ENCODE measurements around the gene CARTPT. TPM values are rescaled to one million over a fixed set of nuclear protein-coding genes. Genes with fewer than 3 reads are reported as not detected.

The CARTPT gene
- total and polyA plus RNA-seq, 4 experiments from 2014 or later = not detected

DNA sequence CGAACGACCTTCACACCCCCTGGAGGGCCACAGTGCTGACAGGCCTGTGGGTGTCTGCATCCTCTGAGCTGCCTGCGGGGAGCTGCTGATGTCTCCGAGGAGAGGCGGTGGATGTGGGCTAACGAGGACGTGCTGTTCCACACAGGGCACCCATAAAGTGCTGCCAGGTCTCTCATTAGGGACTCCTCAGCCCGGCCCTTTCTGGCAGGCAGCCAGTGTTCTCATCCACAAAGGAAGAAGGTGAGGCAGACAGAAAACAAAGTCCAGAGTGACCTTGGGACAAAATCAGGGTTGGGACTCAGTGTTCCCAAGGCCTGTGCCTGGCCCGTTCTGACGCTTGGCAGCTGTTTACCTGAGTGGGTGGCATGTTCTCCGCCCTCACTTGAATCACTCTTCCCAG lies 29.3 kb downstream of the CARTPT start:
- no peak for DNase-seq
- intact Hi-C loops (cut with micrococcal nuclease) = no loop called here
- no peaks in the 10 kb centered on the region for H3K36me3 Mint-ChIP-seq
- peaks cover 0 to 2% (median 0%) of the 10 kb centered on the region in 8 donors for H3K9me3 Mint-ChIP-seq
- no peak overlapping the region for H3K27ac Mint-ChIP-seq
- H3K4me1 Mint-ChIP-seq = no peaks in the 10 kb centered on the region
- CTCF ChIA-PET (ENCODE audit: partially characterized antibody) = no interaction called here
- no peaks in the 10 kb centered on the region for H3K36me3 ChIP-seq (ENCODE audit: insufficient read depth, low read length)
- POLR2A ChIA-PET (ENCODE audit: partially characterized antibody) = no interaction called here
- H3K9me3 ChIP-seq (ENCODE audit: control insufficient read depth in 1 of 2, low read length in 2 of 2) = no peaks in the 10 kb centered on the region
- H3K27me3 Mint-ChIP-seq = peaks cover 5 to 15% of the 10 kb centered on the region in 2 donors
- no peak overlapping the region for H3K27ac ChIP-seq (ENCODE audit: low read depth, low read length)
- H3K4me3 ChIP-seq (ENCODE audit: low read length in 2 of 2) = no peak overlapping the region
- no peak overlapping the region for H3K4me3 Mint-ChIP-seq
- H3K4me1 ChIP-seq (ENCODE audit: insufficient read depth, low read length) = no peaks in the 10 kb centered on the region
- no peaks in the 10 kb centered on the region for H3K27me3 ChIP-seq (ENCODE audit: insufficient read depth, low read length)

DNA sequence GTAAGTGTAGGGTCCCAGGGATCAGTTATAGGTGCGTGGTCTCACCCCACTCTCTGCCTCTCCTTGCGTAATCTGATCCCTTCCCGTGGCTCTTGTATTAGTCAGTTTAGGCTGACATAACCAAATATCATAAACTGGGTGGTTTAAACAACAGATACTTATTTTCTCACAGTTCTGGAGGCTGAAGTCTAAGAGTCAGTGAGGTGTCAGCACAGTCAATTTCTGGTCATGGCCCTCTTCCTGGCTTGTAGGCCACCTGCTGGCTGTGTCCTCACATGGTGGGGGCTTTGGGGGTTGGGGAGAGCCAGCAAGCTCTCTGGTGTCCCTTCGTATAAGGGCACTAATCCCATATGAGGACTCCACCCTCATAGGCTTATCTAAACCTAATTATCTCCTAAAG lies 32.3 kb downstream of the CARTPT start:
- no peak for DNase-seq
- Mint-ChIP-seq H3K27me3 (peaks cover 5% of the 10 kb centered on the region in 2 donors), H3K9me3 (peaks cover 0 to 2% (median 0%) of the 10 kb centered on the region in 8 donors), H3K4me1 (no peaks in the 10 kb centered on the region), H3K36me3 (no peaks in the 10 kb centered on the region), H3K4me3 (no peak overlapping the region), H3K27ac (peak overlapping the region in 1 of 7 donors; percentile 11)
- H3K4me1 ChIP-seq (ENCODE audit: insufficient read depth, low read length) = no peaks in the 10 kb centered on the region
- H3K27ac ChIP-seq (ENCODE audit: low read depth, low read length) = no peak overlapping the region
- no peak overlapping the region for H3K4me3 ChIP-seq (ENCODE audit: low read length in 2 of 2)
- intact Hi-C loops (cut with micrococcal nuclease) = no loop called here
- CTCF ChIA-PET (ENCODE audit: partially characterized antibody) = no interaction called here
- H3K9me3 ChIP-seq (ENCODE audit: control insufficient read depth in 1 of 2, low read length in 2 of 2) = no peaks in the 10 kb centered on the region
- POLR2A ChIA-PET (ENCODE audit: partially characterized antibody) = no interaction called here
- no peaks in the 10 kb centered on the region for H3K36me3 ChIP-seq (ENCODE audit: insufficient read depth, low read length)
- H3K27me3 ChIP-seq (ENCODE audit: insufficient read depth, low read length) = no peaks in the 10 kb centered on the region

DNA sequence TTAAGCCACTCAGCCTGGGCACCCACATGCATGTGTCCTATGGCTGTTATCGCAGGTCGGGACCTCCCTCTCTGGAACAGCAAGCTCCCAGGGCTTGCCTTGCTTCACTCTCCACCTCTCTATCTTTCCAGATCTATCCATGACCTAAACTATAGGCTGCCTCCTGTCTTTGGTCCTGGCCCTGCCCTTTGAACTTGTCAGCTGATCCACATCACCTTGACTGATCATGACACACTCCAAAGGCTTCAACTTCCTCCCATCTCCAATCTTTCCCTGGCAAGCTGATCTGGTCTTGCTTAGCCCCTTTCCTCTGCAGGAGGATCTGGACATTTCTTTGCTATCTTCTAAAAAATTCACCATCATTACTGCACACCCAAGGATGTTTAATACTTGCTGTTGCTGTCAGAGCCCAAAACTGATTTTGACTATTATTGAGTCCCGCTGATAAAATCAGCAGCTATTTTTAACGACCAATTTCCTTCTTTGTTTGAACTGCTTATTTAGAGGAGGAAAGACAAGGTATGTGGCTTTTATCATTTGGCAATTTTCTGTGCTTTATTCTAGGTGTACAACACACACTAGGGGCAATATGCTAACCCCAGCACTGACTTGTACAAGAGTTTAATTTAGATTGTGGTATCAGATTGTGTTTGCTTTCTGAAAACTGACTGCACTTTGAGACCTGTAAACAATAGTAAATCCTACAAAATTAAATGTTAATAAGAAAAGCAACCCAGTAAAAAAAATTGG lies 33.5 kb downstream of the CARTPT start:
- Histone ChIP-seq H3K4me3 (ENCODE audit: low read length in 2 of 2) (no peak overlapping the region), H3K4me1 (ENCODE audit: insufficient read depth, low read length) (no peaks in the 10 kb centered on the region), H3K36me3 (ENCODE audit: insufficient read depth, low read length) (no peaks in the 10 kb centered on the region), H3K27ac (ENCODE audit: low read depth, low read length) (no peak overlapping the region), H3K27me3 (ENCODE audit: insufficient read depth, low read length) (no peaks in the 10 kb centered on the region), H3K9me3 (ENCODE audit: control insufficient read depth in 1 of 2, low read length in 2 of 2) (no peaks in the 10 kb centered on the region)
- Mint-ChIP-seq H3K27me3 (peaks cover 1 to 2% of the 10 kb centered on the region in 2 donors), H3K4me3 (no peak overlapping the region), H3K27ac (no peak overlapping the region), H3K9me3 (no peaks in the 10 kb centered on the region), H3K36me3 (no peaks in the 10 kb centered on the region), H3K4me1 (peaks cover 0 to 5% (median 3%) of the 10 kb centered on the region in 4 donors)
- POLR2A ChIA-PET (ENCODE audit: partially characterized antibody) = no interaction called here
- intact Hi-C loops (cut with micrococcal nuclease) = no loop called here
- no peak for DNase-seq
- CTCF ChIA-PET (ENCODE audit: partially characterized antibody) = no interaction called here

DNA sequence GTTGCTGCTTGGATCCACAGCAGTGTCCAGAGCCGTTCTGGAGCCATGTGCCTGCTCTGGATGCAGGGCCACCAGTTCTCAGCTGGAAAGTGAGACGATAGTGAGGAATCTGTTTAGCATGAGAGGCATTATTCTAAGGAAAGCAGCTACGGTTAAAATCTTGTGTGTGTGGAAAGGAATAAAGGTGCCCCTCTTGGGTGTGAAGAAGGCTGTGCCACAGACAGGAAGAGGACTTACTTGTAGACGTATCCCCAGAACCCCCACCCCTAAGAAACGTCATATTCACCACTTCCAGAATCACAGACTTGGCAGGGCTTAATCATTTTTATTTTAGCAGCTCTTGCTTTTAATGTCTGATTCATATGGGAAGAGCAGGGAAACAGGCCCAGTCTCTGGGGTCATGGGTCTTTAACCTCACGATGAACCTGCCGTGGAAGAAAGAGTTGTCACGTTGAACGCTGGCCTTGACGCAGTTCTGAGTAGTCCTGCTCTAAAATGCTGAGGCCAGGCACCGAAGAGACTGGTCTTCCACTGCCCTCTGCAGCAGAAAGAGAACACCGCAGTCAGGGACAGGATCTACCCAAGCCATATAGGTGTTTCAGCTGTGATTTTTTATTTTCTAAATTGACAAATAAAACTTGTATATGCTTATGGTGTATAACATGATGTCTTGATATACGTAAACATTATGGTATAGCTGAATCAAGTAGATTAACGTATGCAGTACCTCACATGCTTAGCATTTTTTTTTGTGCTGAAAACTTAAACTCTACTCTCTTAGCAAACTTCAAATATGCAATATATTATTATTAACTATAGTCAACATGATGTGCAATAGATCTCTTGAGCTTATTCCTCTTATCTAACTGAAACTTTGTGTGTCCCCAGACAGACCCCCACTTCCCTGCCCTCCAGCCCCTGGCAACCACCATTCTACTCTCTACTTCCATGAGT lies 38.8 kb downstream of the CARTPT start:
- CTCF ChIA-PET (ENCODE audit: partially characterized antibody) = interaction anchor here (0.9 to 2.6 kb wide), 9 partner anchors 12 to 284 kb away, joined by 3 to 13 read pairs (median 3); no protein-coding TSS in a partner anchor

DNA sequence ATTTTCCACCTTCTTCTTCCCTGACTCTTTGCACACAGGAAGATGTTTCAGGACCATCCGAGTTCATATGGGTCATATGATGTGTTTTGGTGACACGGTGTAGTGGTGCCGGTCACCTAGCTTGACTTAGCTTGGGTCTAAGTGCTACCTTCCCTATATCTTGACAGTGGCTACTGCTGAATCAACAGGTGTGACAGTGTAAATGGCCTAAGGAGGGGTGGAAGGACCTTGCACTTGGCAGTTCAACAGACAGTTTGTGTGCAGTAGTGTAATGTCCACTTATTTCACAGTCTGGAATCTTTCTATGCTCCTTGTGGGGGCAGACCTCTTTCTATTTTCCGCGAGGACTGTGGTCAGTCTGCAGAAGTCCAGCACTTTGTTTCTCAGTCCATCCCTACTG lies 43.8 kb downstream of the CARTPT start:
- Histone ChIP-seq H3K27ac (ENCODE audit: low read depth, low read length) (no peak overlapping the region), H3K36me3 (ENCODE audit: insufficient read depth, low read length) (no peaks in the 10 kb centered on the region), H3K4me1 (ENCODE audit: insufficient read depth, low read length) (no peaks in the 10 kb centered on the region), H3K9me3 (ENCODE audit: control insufficient read depth in 1 of 2, low read length in 2 of 2) (no peaks in the 10 kb centered on the region), H3K27me3 (ENCODE audit: insufficient read depth, low read length) (no peaks in the 10 kb centered on the region), H3K4me3 (ENCODE audit: low read length in 2 of 2) (no peak overlapping the region)
- Mint-ChIP-seq H3K27me3 (peaks cover 0 to 7% of the 10 kb centered on the region in 2 donors), H3K4me3 (no peak overlapping the region), H3K27ac (no peak overlapping the region), H3K36me3 (no peaks in the 10 kb centered on the region), H3K4me1 (peaks cover 0 to 1% (median 1%) of the 10 kb centered on the region in 4 donors), H3K9me3 (no peaks in the 10 kb centered on the region)
- POLR2A ChIA-PET (ENCODE audit: partially characterized antibody) = no interaction called here
- no peak for DNase-seq
- intact Hi-C loops (cut with micrococcal nuclease) = no loop called here
- CTCF ChIA-PET (ENCODE audit: partially characterized antibody) = no interaction called here

More for the DNA sequence above, 38.8 kb downstream of the CARTPT start:
- H3K9me3 Mint-ChIP-seq = no peaks in the 10 kb centered on the region
- no peaks in the 10 kb centered on the region for H3K9me3 ChIP-seq (ENCODE audit: control insufficient read depth in 1 of 2, low read length in 2 of 2)
- no peak overlapping the region for H3K27ac ChIP-seq (ENCODE audit: low read depth, low read length)
- H3K36me3 Mint-ChIP-seq = no peaks in the 10 kb centered on the region
- peaks cover 1 to 7% of the 10 kb centered on the region in 2 donors for H3K27me3 Mint-ChIP-seq
- H3K4me1 Mint-ChIP-seq = peaks cover 0 to 9% (median 6%) of the 10 kb centered on the region in 4 donors
- H3K4me1 ChIP-seq (ENCODE audit: insufficient read depth, low read length) = no peaks in the 10 kb centered on the region
- peak overlapping the region in 6 of 8 donors; percentile 21 to 68 (median 40) for H3K4me3 Mint-ChIP-seq
- peak in 4 of 5 donors; percentile 19 to 35 (median 28) for DNase-seq
- no peaks in the 10 kb centered on the region for H3K27me3 ChIP-seq (ENCODE audit: insufficient read depth, low read length)
- POLR2A ChIA-PET (ENCODE audit: partially characterized antibody) = interaction anchor here (0.5 kb wide), 1 partner anchor 236 kb away, joined by 3 read pairs; no protein-coding TSS in a partner anchor
- intact Hi-C loops (cut with micrococcal nuclease) = no loop called here
- H3K27ac Mint-ChIP-seq = peak overlapping the region in 4 of 7 donors; percentile 9 to 37 (median 32)
- no peaks in the 10 kb centered on the region for H3K36me3 ChIP-seq (ENCODE audit: insufficient read depth, low read length)
- H3K4me3 ChIP-seq (ENCODE audit: low read length in 2 of 2) = no peak overlapping the region

DNA sequence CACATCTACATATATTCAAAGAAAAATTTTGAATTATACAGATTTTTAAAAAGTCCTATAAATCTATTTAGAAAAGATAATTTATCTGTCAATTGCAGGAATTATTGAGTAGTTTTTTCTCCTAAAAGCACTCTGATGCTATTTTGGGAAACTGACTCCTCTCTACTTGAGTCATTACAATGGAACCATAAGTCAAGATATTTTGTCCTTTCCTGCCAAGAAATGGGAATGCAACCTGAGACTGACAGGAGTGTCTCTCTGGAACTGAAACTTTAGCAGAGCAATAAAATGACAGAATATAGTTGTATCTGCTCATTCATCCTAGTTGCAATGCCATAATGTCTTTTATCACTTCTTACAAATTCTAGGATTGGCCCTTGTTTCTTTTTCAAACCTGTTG lies 48.6 kb downstream of the CARTPT start:
- DNase-seq = no peak
- Histone ChIP-seq H3K36me3 (ENCODE audit: insufficient read depth, low read length) (no peaks in the 10 kb centered on the region), H3K4me1 (ENCODE audit: insufficient read depth, low read length) (no peaks in the 10 kb centered on the region), H3K9me3 (ENCODE audit: control insufficient read depth in 1 of 2, low read length in 2 of 2) (no peaks in the 10 kb centered on the region), H3K27ac (ENCODE audit: low read depth, low read length) (no peak overlapping the region), H3K27me3 (ENCODE audit: insufficient read depth, low read length) (no peaks in the 10 kb centered on the region), H3K4me3 (ENCODE audit: low read length in 2 of 2) (no peak overlapping the region)
- ChIA-PET POLR2A (ENCODE audit: partially characterized antibody) (no interaction called here), CTCF (ENCODE audit: partially characterized antibody) (no interaction called here)
- intact Hi-C loops (cut with micrococcal nuclease) = no loop called here
- no peak overlapping the region for H3K4me3 Mint-ChIP-seq
- no peak overlapping the region for H3K27ac Mint-ChIP-seq
- peaks cover 0 to 7% (median under 1%) of the 10 kb centered on the region in 4 donors for H3K4me1 Mint-ChIP-seq
- no peaks in the 10 kb centered on the region for H3K9me3 Mint-ChIP-seq
- H3K27me3 Mint-ChIP-seq = no peaks in the 10 kb centered on the region
- H3K36me3 Mint-ChIP-seq = no peaks in the 10 kb centered on the region

DNA sequence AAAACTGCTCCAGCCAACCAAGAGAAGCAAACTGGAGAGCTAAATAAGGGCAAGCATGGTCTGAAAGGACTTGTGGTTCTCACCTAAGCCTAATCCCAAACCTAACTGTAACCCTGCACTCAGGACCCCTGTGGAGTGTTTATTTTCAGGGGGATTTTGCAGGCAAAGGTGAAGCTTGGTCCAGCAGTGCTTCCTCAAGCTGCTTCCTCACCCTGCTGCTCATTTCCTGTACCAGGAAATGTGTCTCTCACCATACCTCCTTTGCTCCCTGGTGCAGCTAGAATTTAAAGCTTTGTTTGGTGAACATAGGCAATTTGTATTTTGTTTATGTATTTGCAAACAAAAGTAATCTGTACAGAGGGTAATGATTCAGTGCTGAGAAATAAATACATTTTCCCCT lies 50.2 kb downstream of the CARTPT start:
- ChIA-PET CTCF (ENCODE audit: partially characterized antibody) (no interaction called here), POLR2A (ENCODE audit: partially characterized antibody) (no interaction called here)
- Mint-ChIP-seq H3K27ac (no peak overlapping the region), H3K4me1 (peaks cover 0 to 7% (median under 1%) of the 10 kb centered on the region in 4 donors), H3K36me3 (no peaks in the 10 kb centered on the region), H3K4me3 (no peak overlapping the region), H3K9me3 (no peaks in the 10 kb centered on the region), H3K27me3 (no peaks in the 10 kb centered on the region)
- DNase-seq = no peak
- Histone ChIP-seq H3K4me1 (ENCODE audit: insufficient read depth, low read length) (no peaks in the 10 kb centered on the region), H3K9me3 (ENCODE audit: control insufficient read depth in 1 of 2, low read length in 2 of 2) (no peaks in the 10 kb centered on the region), H3K27ac (ENCODE audit: low read depth, low read length) (no peak overlapping the region), H3K4me3 (ENCODE audit: low read length in 2 of 2) (no peak overlapping the region), H3K27me3 (ENCODE audit: insufficient read depth, low read length) (no peaks in the 10 kb centered on the region), H3K36me3 (ENCODE audit: insufficient read depth, low read length) (no peaks in the 10 kb centered on the region)
- intact Hi-C loops (cut with micrococcal nuclease) = no loop called here

Measured in CD4-positive, alpha-beta memory T cell (primary cell).